ENCODE measurements around the gene MACO1. TPM values are rescaled to one million over a fixed set of nuclear protein-coding genes. Genes with fewer than 3 reads are reported as not detected.

MACO1 gene
- 17.0 and 17.3 TPM in 2 replicates for total RNA-seq

DNA sequence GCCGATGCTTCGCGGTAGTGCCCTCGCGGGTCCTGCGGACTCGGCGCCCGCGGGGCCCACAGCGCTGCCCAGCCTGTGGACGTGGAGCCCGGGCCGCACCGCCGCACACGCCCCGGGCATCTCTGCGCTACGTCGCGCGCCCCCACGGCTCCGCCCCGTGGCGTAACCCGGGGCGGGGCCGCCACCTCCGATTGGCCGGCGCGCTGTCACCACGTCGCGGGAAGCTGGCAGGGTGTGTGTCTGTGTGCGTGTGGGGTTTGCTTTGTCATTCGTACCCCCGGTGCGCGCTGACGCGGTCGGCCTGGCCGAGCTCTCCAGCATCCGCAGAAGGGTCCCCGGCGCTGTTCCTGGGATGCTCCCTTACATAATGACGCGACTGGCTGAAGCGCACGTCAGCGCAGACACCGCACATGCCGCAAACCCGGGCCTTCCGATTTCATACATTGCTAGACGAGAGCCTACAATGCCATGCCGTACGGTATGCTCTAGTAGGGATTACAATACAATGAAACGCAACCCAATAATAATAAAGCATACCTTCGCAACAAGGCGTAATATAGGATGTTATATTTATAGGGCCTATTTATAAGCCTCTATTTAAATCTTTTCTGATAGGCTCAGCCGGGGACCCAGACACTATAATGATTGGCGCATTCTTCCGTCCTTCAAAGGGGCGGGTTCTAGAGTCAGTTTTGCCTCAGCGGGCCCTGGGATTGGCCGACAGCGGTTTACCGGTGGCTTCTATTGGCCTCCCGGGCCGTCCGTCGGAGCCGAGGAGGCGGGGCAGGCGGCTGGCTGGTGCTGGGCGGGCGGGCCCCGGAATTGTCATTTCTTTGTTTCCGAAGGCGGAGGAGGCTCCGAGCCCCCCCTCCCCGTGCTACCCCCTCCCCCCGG, at the start of gene MACO1:
Gene MACO1 (plus strand): TSS at position 825 of the 894 bp plus-strand sequence. CDS start 202 bp downstream, outside the sequence.

DNA sequence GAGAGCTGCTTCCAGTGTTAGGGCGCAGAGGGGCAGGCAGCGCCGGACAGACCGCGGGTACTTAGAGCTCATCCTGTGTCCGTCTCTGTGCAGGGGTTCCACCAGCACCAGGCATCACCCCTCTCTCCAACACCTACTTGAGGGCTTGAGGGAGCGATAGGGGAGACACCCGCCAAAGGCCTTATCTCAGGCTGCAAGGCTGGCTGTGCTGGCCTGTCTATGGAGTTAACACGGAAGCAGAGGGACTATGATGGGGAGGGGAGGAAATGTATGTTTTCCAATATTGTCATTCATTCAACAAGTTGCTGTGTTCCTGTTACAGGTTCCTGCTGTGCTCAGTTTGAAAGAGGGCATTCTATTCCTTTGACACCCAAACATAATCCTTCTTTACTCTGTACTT, 10.0 kb upstream of the MACO1 start, which contains the start of gene RHCE:
Gene RHCE (minus strand): TSS at position 111 of the 400 bp plus-strand sequence. CDS start 39 bp downstream, at position 72.

DNA sequence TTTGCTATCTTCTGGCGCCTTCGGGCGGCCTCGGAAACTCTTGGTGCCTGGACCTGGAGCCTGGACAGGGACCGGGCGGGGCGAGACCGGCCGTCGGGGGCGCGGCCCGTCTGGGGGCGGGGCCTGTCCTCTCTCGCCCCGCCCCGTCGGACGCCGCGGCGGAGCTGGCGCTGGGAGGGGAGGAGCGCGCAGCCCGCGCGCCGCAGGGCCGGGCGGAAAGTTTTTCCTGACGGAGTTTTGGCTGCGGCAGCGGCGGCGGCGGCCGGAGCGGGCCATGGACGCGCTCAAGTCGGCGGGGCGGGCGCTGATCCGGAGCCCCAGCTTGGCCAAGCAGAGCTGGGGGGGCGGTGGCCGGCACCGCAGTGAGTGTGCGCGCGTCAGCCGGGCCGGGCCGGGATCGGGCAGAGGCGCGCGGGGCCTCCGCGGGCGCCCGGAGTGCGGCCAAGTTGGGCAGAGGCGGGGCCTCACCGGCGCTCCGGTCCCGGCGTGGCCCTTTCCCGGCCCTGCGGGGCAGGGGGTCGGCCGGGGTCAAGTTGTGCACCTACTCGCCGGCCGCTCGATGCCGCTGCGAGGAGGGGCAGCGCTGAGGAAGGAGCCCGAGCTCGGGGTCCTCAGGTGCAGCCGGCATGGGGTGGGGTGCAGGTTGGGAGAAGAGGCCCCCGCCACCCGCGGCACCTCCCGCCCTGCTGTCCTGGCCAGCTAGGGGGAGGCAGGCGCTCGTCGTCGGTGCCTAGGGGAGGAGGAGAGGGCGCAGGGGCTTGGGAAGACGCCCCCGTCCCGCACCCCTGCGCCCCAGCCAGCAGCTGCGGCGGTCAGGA, 112.9 kb downstream of the MACO1 start, which contains the start of gene LDLRAP1:
Gene LDLRAP1 (plus strand): TSS at position 182 of the 818 bp plus-strand sequence. CDS start 93 bp downstream, at position 275.

Other genes with a start within 250 kb of the MACO1 start
- gene SYF2, start 198.4 kb upstream of the MACO1 start, total RNA-seq: 33.7 and 41.8 TPM in 2 replicates
- gene RSRP1, start 183.4 kb upstream of the MACO1 start, total RNA-seq: 116 and 128 TPM in 2 replicates
- gene RHD, start 158.4 kb upstream of the MACO1 start, total RNA-seq: not detected in 2 replicates
- gene TMEM50A, start 92.6 kb upstream of the MACO1 start, total RNA-seq: 154 and 205 TPM in 2 replicates
- 0.79 and 0.81 TPM in 2 replicates for gene RHCE, start 10.1 kb upstream of the MACO1 start, total RNA-seq
- gene LDLRAP1, start 112.7 kb downstream of the MACO1 start, total RNA-seq: 27.5 and 34.1 TPM in 2 replicates
- gene MAN1C1, start 185.9 kb downstream of the MACO1 start, total RNA-seq: 6.1 and 8.9 TPM in 2 replicates

Measured in aortic smooth muscle cell (primary cell).